Testis (tissue), 3 donors: Measurements from ENCODE around the gene RPTOR. TPM values are rescaled to one million over a fixed set of nuclear protein-coding genes. Genes with fewer than 3 reads are reported as not detected.

Experiments
- DNase-seq: peaks from one replicate; pipeline ENCODE4 v3.0.0-alpha.2; 2019
- H3K27ac ChIP-seq, 2 donors: fragments of 200-600 bp; sonication (generic); one replicate each; pipeline ENCODE4 v1.5.1; 2019
- H3K27me3 ChIP-seq: fragments of 200-600 bp; sonication (generic); one replicate; pipeline ENCODE4 v1.5.1; 2019
- H3K36me3 ChIP-seq: fragments of 200-600 bp; sonication (generic); one replicate; pipeline ENCODE4 v1.5.1; 2017; ENCODE audit warnings: low read depth; ENCODE audit errors: missing control alignments
- H3K4me1 ChIP-seq: fragments of 200-600 bp; sonication (generic); one replicate; pipeline ENCODE4 v1.5.1; 2019
- H3K4me3 ChIP-seq, 2 donors: fragments of 200-600 bp; sonication (generic); one replicate each; pipeline ENCODE4 v1.5.1; 2017 to 2019
- H3K9me3 ChIP-seq: fragments of 200-600 bp; sonication (generic); one replicate; pipeline ENCODE4 v1.5.1; 2017
- POLR2A ChIP-seq: fragments of 450-650 bp; IDR thresholded peaks from one replicate; pipeline ENCODE4 v1.6.1; 2017; ENCODE audit warnings: antibody characterized with exemption, mild to moderate bottlenecking, moderate library complexity
- WGBS, 2 donors: methylation state at CpG; one replicate each; pipeline ENCODE4 v1.1.5; 2018; 5-methylcytosine and 5-hydroxymethylcytosine counted together
- intact Hi-C: fragments of 100-400 bp; cut with DNase I; formaldehyde crosslinking; loops from one replicate; pipeline ENCODE4 v1.15.1; 2023; ENCODE audit warnings: low total_unique reads
- polyA plus RNA-seq: library from polyadenylated mRNA; stranded (reverse); fragments of 350-450 nt; fragmentation: Illumina TruSeq; extraction: RNeasy Lipid Tissue Mini Kit (QIAGEN cat#74804); gene quantifications from one replicate; pipeline ENCODE4 v1.2.3, GENCODE V29; 2014; ENCODE audit warnings: low read depth, low replicate concordance; ENCODE audit not compliant: insufficient read depth
- total RNA-seq, 2 donors: library from RNA; depleted of rRNA; stranded (reverse); fragments of >200 nt; gene quantifications; one replicate each; pipeline ENCODE4 v1.2.3, GENCODE V29; 2016
- TF ChIP-seq, protein P1 (sequence below), 3 experiments: fragments of 450-650 bp in 2 of 3; fragments of 200-600 bp in 1 of 3; sonication (generic) in 1 of 3; IDR thresholded peaks; one replicate each; pipeline ENCODE4 v1.5.1; 2016 to 2019; ENCODE audit warnings: antibody characterized with exemption in 3 of 3, mild to moderate bottlenecking in 2 of 3, moderate library complexity in 1 of 3

RPTOR gene
- total and polyA plus RNA-seq, 3 donors from 2014 or later, result 21.8 to 68.3 (median 56.6) TPM

DNA sequence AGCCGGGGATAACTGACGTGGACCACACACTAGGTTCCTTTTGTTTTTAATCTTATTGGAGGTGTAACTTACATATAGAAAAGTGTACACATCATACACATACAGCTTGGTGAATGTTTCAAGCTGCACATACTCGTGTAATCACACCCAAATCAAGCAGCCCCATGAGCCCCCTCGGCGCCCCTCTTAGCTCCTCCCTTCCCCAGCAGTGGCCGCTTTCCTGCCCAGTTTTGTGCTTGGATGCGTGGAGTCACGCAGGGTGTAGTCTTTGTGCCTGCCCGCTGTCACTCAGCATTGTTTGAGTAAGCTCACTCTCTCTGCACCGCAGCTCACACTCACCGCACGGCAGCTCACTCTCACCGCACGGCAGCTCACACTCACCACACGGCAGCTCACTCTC is 295.3 kb downstream of the RPTOR start:
- intact Hi-C loops, result no loop called here
- WGBS, 2 donors, result 73 to 80% methylated on average over 15 of the region's 15 CpGs
- no peak overlapping the region for H3K27ac ChIP-seq
- DNase-seq, result no peak
- H3K4me1 ChIP-seq, result no peaks in the 10 kb centered on the region
- H3K4me3 ChIP-seq, result no peak overlapping the region
- no peaks in the 10 kb centered on the region for H3K36me3 ChIP-seq
- TF ChIP-seq, protein P1, sequence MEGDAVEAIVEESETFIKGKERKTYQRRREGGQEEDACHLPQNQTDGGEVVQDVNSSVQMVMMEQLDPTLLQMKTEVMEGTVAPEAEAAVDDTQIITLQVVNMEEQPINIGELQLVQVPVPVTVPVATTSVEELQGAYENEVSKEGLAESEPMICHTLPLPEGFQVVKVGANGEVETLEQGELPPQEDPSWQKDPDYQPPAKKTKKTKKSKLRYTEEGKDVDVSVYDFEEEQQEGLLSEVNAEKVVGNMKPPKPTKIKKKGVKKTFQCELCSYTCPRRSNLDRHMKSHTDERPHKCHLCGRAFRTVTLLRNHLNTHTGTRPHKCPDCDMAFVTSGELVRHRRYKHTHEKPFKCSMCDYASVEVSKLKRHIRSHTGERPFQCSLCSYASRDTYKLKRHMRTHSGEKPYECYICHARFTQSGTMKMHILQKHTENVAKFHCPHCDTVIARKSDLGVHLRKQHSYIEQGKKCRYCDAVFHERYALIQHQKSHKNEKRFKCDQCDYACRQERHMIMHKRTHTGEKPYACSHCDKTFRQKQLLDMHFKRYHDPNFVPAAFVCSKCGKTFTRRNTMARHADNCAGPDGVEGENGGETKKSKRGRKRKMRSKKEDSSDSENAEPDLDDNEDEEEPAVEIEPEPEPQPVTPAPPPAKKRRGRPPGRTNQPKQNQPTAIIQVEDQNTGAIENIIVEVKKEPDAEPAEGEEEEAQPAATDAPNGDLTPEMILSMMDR (IDR thresholded peaks at IDR 0.05), result no peak
- no peaks in the 10 kb centered on the region for H3K27me3 ChIP-seq
- no peaks in the 10 kb centered on the region for H3K9me3 ChIP-seq

DNA sequence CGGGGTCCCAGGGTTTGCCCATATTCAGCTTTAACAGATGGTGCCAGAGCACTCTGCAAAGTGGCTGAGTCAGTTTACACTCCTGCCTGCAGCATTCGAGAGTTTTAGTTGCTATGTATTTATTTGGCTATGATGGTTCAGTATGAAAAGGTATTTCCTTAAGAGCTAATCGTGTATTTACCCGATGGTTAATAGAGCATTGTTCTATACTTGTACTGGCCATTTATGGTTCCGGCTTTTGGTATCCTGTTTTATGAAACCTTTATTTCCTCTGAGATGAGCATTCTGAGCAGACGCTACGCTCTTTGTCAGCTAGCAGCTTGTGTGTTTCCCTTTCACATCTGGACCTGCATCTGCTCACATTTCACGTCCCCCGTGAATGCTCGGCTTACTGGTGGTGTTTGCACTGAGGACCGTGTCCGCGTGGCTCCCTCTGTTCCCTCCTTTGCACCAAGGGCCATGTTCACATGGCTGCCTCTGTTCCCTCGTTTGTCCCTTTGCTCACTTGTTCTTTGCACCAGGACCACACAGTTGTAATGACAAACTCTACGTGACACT is 297.9 kb downstream of the RPTOR start:
- WGBS, 2 donors, result 94 to 95% methylated on average over 15 of the region's 15 CpGs
- no peaks in the 10 kb centered on the region for H3K27me3 ChIP-seq
- TF ChIP-seq, protein P1 (IDR thresholded peaks at IDR 0.05), result no peak
- TF ChIP-seq POLR2A, result no peak
- no peak overlapping the region for H3K4me3 ChIP-seq
- no peak overlapping the region for H3K27ac ChIP-seq
- no peak for DNase-seq
- intact Hi-C loops, result no loop called here
- no peaks in the 10 kb centered on the region for H3K4me1 ChIP-seq
- no peaks in the 10 kb centered on the region for H3K36me3 ChIP-seq
- no peaks in the 10 kb centered on the region for H3K9me3 ChIP-seq

DNA sequence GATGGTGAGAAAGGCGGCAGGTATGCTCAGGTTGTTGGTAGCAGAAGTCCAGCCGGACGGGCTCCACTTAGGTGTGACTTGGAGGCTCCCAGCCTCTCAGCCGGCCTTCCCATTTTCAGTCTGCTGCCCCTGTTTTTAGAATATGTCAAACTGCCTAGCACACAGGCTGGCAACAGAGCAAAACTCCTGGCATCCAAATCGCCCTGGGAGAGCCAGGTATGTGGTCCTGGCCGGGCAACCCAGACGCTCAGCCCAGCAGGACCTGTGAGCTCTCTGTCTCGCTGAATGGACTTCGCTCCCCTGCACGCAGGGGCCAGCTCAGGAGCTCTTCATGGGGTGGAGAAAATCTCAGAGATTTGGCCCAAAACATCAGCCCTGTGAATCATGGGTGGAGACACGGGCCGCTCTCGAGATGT is 299.1 kb downstream of the RPTOR start:
- DNase-seq, result no peak
- H3K36me3 ChIP-seq, result no peaks in the 10 kb centered on the region

DNA sequence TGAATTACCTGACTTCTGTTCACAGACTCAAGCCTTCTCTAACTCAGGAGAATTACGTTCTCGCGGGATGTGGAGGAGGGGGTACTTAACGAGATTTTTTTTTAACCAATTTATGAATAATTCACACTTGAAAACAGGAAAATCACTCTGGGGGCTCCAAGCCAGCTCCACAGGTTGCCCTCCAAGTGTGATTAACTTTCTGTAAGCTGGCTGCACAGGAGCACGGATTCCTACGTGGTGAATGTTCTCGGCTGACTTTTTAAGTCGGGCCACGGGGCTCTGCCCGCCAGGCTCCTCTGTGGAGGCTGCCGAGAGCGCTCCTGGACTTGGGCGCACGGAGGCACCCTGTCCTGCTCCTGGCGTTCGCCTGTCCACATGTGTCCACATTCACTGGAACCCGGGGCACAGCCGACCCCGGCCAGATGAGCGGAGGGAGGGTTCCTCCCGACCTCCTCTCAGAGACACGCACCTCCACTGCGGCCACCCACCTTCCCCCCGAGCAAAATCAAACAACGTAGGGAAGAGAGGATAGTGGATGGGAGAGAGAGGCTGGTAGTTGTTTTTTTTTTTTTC is 299.9 kb downstream of the RPTOR start:
- no peak for TF ChIP-seq POLR2A
- TF ChIP-seq, protein P1 (IDR thresholded peaks at IDR 0.05), result no peak
- Histone ChIP-seq H3K4me3 (no peak overlapping the region), H3K36me3 (no peaks in the 10 kb centered on the region), H3K4me1 (no peaks in the 10 kb centered on the region), H3K27ac (no peak overlapping the region), H3K27me3 (no peaks in the 10 kb centered on the region), H3K9me3 (no peaks in the 10 kb centered on the region)
- no peak for DNase-seq
- WGBS, 2 donors, result 92 to 95% methylated on average over 20 to 25 of the region's 25 CpGs
- intact Hi-C loops, result no loop called here

More for the DNA sequence above, 299.1 kb downstream of the RPTOR start:
- no peaks in the 10 kb centered on the region for H3K9me3 ChIP-seq
- H3K27ac ChIP-seq, result no peak overlapping the region
- no peaks in the 10 kb centered on the region for H3K4me1 ChIP-seq
- intact Hi-C loops, result no loop called here
- H3K27me3 ChIP-seq, result no peaks in the 10 kb centered on the region
- H3K4me3 ChIP-seq, result no peak overlapping the region
- WGBS, 2 donors, result 93 to 97% methylated on average over 12 to 13 of the region's 13 CpGs
- TF ChIP-seq POLR2A, result no peak
- TF ChIP-seq, protein P1 (IDR thresholded peaks at IDR 0.05), result no peak
